Lower lobe of right lung (tissue), 2 donors: ENCODE measurements around the gene SPATA6L. TPM values are rescaled to one million over a fixed set of nuclear protein-coding genes. Genes with fewer than 3 reads are reported as not detected.

ENCODE experiments used
- ATAC-seq, 2 donors: fragments of 200-7000 bp; cut with Tn5 transposase; one replicate each; pipeline ENCODE4 v1.9.1; 2020 to 2022; ENCODE audit warnings: mild to moderate bottlenecking in 2 of 2, moderate library complexity in 2 of 2
- DNase-seq: peaks from one replicate; pipeline ENCODE4 v3.0.0-alpha.2; 2020
- H3K27ac ChIP-seq: fragments of 200-600 bp; one replicate; pipeline ENCODE4 v1.8.0; 2022
- H3K27me3 ChIP-seq: fragments of 200-600 bp; one replicate; pipeline ENCODE4 v1.8.0; 2022; ENCODE audit warnings: low read depth
- H3K36me3 ChIP-seq: fragments of 200-600 bp; one replicate; pipeline ENCODE4 v1.8.0; 2022; ENCODE audit warnings: mild to moderate bottlenecking
- H3K4me1 ChIP-seq: fragments of 200-600 bp; one replicate; pipeline ENCODE4 v1.8.0; 2022
- H3K4me3 ChIP-seq: fragments of 200-600 bp; one replicate; pipeline ENCODE4 v1.8.0; 2022; ENCODE audit warnings: mild to moderate bottlenecking
- H3K9me3 ChIP-seq: fragments of 200-600 bp; one replicate; pipeline ENCODE4 v1.8.0; 2022
- intact Hi-C: fragments of 100-400 bp; cut with DNase I; formaldehyde crosslinking; loops from one replicate; pipeline ENCODE4 v1.11.0; 2022
- total RNA-seq: library from RNA; stranded (reverse); fragmentation: NEBNext Ultra II Directional; extraction: Animal tissue kit (Norgen Biotek cat#: 25700); gene quantifications from one replicate; pipeline ENCODE4 v1.2.1, GENCODE V29; 2021
- TF ChIP-seq, protein P1 (sequence below): fragments of 200-600 bp; IDR thresholded peaks from one replicate; pipeline ENCODE4 v1.8.0; 2022; ENCODE audit warnings: antibody characterized with exemption, mild to moderate bottlenecking
- donor health status: DM: no; HTN: yes; CAD: no; lungs with severe emphysema.

Gene SPATA6L
- total RNA-seq, 1 donor from 2014 or later, result 16.3 TPM

DNA sequence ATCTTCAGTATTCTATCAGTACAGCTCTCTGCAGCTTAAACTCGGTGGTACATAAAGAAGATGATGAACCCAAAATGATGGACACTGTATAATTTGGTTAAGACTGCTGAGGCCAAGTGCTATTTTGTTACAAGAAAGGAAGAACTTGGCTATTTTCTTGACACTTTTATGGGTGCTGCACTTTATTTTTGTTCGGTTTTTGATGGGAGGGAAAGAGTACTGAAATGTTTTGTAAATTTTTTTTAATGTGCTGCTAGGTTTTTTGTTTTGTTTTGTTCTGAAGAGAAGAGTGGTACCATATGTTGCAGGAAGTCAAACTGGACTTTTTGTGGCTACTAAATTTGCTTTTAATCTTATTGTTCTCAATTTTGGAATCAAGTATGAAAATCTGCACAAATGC, 39.7 kb upstream of the SPATA6L start:
- Histone ChIP-seq H3K4me1 (no peaks in the 10 kb centered on the region), H3K36me3 (peaks cover 80% of the 10 kb centered on the region), H3K27me3 (no peaks in the 10 kb centered on the region), H3K9me3 (no peaks in the 10 kb centered on the region), H3K27ac (no peak overlapping the region), H3K4me3 (no peak overlapping the region)
- DNase-seq (no peak), ATAC-seq (no peak)
- TF ChIP-seq, protein P1, sequence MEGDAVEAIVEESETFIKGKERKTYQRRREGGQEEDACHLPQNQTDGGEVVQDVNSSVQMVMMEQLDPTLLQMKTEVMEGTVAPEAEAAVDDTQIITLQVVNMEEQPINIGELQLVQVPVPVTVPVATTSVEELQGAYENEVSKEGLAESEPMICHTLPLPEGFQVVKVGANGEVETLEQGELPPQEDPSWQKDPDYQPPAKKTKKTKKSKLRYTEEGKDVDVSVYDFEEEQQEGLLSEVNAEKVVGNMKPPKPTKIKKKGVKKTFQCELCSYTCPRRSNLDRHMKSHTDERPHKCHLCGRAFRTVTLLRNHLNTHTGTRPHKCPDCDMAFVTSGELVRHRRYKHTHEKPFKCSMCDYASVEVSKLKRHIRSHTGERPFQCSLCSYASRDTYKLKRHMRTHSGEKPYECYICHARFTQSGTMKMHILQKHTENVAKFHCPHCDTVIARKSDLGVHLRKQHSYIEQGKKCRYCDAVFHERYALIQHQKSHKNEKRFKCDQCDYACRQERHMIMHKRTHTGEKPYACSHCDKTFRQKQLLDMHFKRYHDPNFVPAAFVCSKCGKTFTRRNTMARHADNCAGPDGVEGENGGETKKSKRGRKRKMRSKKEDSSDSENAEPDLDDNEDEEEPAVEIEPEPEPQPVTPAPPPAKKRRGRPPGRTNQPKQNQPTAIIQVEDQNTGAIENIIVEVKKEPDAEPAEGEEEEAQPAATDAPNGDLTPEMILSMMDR, result no peak
- intact Hi-C loops, result no loop called here

DNA sequence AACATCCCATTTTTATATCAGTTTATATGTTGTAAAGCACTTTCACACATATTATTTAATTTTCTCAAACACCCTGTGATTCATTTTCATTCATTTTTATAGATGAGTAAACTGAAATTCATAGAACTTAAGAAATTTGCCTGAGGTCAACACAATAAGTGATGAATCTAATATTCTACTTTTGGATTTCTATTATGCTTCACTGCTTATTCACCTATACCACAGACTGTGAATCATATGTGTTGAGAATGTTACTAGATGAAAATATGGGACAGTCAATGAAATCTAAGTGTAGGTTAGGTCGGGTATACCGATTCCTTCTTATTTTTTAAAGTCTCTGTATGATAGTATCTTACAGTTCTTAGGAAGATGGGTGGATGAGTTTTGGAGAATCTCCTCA, 37.8 kb upstream of the SPATA6L start:
- no peak overlapping the region for H3K27ac ChIP-seq
- peaks cover 82% of the 10 kb centered on the region for H3K36me3 ChIP-seq
- H3K9me3 ChIP-seq, result no peaks in the 10 kb centered on the region
- TF ChIP-seq, protein P1, result no peak
- DNase-seq, result no peak
- no peaks in the 10 kb centered on the region for H3K27me3 ChIP-seq
- intact Hi-C loops, result no loop called here
- no peaks in the 10 kb centered on the region for H3K4me1 ChIP-seq
- no peak for ATAC-seq
- H3K4me3 ChIP-seq, result no peak overlapping the region

DNA sequence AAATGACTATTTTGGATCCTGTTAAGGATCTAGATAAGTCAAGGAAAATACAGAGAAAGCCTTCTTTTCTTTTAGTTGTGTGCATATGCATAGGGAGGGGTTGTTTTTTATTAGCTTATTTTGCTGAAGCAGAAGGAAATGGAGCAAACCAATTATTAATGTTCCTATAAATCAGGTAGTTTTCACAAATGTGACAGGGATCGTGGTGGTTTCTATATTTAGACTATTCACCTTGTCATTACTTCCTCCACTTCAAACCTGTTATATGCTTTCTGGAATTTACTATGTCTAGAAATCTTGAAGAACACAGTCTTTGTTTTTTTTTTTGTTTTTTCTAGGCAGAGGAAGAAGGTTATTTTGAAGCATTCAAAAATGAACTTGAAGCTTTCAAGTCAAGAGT, 35.2 kb upstream of the SPATA6L start:
- ATAC-seq (no peak), DNase-seq (no peak)
- intact Hi-C loops, result no loop called here
- no peak overlapping the region for H3K27ac ChIP-seq
- H3K27me3 ChIP-seq, result no peaks in the 10 kb centered on the region
- H3K4me3 ChIP-seq, result no peak overlapping the region
- H3K4me1 ChIP-seq, result no peaks in the 10 kb centered on the region
- peaks cover 88% of the 10 kb centered on the region for H3K36me3 ChIP-seq
- TF ChIP-seq, protein P1, result no peak
- H3K9me3 ChIP-seq, result no peaks in the 10 kb centered on the region

DNA sequence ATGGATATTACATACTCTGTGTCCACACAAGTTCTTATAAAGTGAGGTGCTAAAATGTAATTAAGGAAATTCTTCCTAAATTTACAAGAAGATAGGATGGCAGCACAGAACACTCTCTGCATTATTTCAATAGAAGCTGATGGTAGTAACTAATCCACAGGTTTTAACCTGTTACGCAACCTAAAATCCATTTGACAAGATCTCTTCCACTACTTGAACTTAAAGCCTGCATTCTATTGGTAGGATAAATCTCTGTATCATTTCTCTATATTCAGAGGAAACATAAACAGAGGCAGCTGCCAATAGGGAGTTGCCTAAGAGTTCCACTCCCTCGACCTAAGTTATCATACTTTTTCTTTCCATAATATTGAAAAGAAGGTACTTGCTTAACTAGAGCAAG, 34.7 kb upstream of the SPATA6L start:
- Histone ChIP-seq H3K27me3 (no peaks in the 10 kb centered on the region), H3K4me3 (no peak overlapping the region), H3K27ac (no peak overlapping the region), H3K9me3 (no peaks in the 10 kb centered on the region), H3K4me1 (no peaks in the 10 kb centered on the region), H3K36me3 (peaks cover 82% of the 10 kb centered on the region)
- intact Hi-C loops, result no loop called here
- TF ChIP-seq, protein P1, result no peak
- DNase-seq (no peak), ATAC-seq (no peak)

DNA sequence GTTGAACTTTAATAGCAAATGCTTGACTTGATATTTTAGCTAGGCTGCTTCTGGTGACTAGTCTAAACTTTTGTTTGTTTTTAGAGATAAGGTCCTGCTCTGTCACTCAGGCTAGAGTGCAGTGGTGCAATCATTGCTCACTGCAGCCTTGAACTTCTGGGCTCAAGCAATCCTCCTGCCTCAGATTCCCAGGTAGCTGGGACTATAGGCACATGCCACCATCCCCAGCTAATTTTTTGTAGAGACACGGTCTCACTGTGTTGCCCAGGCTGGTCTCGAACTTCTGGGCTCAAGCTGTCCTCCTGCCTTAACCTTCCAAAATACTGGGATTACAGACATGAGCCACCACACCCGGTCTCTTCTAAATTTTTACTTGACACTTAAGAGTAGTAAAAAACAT, 33.8 kb upstream of the SPATA6L start:
- peaks cover 76% of the 10 kb centered on the region for H3K36me3 ChIP-seq
- no peaks in the 10 kb centered on the region for H3K27me3 ChIP-seq
- intact Hi-C loops, result no loop called here
- TF ChIP-seq, protein P1, result no peak
- no peaks in the 10 kb centered on the region for H3K9me3 ChIP-seq
- H3K4me1 ChIP-seq, result no peaks in the 10 kb centered on the region
- peak in 1 of 2 donors; percentile 45 for ATAC-seq
- no peak for DNase-seq
- no peak overlapping the region for H3K27ac ChIP-seq
- no peak overlapping the region for H3K4me3 ChIP-seq

DNA sequence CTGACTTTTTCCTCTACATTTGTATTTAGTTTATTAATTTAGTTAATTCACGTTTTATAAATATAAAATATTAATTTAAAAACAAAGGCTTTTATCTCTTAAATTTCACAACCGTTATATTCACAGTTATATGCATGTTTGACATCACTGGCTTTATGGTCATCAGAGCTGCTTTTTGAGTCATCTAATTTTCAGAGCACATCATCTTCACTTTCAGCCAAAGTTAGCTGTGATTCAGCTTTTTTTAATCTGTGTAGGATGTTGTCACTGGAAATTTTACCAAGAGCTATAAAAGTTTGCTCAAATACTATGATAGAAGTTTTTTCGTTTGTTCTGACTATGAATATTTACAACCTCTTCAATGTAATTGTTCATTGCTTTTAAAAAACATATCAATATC, 25.5 kb upstream of the SPATA6L start:
- Histone ChIP-seq H3K36me3 (peaks cover 44% of the 10 kb centered on the region), H3K27me3 (no peaks in the 10 kb centered on the region), H3K9me3 (no peaks in the 10 kb centered on the region), H3K4me1 (peaks cover 19% of the 10 kb centered on the region), H3K27ac (no peak overlapping the region), H3K4me3 (no peak overlapping the region)
- TF ChIP-seq, protein P1, result no peak
- DNase-seq (no peak), ATAC-seq (no peak)
- intact Hi-C loops, result no loop called here
